C4-2B (cell line): ENCODE measurements around the gene PLXNA1.

Experiments
- ZFX ChIP-seq: fragments of 450-650 bp; IDR thresholded peaks from 2 replicates; pipeline ENCODE4 v1.6.1; 2017
- TF ChIP-seq, protein P1 (sequence below): fragments of 450-650 bp; conservative IDR thresholded peaks from 2 replicates; pipeline ENCODE4 v1.5.1; 2017; ENCODE audit warnings: mild to moderate bottlenecking

DNA sequence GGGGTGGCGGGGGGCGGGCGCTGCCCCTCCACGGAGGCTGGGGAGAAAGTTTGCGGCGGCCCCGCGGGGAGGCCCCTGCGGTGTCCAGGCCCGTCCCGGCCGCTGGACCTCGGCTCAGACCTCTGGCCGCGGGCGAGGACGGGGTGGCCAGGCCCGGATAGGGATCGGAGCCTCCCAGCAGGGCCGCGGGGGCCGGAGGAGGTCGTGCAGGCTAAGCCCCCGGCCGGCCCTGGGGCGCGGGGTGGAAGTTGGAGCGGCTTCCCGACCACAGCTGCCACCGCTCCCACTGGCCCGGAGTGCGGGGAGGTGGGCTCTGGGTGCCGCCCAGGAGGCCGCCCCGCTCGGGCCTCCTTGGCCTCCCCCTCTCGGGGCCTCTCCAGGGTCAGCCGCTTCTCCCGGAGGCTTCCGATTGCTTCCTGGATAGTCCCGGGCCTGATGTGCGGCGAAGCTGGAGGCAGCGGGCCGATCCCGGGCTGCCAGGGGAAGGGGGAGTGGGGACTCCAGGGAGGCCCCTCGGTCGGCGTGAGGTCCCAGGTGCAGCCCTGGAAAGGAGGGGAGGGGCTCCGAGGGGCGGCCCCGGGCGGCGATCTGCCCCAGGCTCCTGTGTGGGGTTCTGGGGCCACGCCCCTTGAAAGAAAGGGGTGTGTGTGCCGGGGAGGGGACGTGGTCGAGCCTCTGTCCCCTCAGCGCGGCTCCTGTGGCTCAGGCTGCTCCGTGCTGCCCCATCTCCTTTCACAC, 907 bp downstream of the PLXNA1 start:
- TF ChIP-seq, protein P1, sequence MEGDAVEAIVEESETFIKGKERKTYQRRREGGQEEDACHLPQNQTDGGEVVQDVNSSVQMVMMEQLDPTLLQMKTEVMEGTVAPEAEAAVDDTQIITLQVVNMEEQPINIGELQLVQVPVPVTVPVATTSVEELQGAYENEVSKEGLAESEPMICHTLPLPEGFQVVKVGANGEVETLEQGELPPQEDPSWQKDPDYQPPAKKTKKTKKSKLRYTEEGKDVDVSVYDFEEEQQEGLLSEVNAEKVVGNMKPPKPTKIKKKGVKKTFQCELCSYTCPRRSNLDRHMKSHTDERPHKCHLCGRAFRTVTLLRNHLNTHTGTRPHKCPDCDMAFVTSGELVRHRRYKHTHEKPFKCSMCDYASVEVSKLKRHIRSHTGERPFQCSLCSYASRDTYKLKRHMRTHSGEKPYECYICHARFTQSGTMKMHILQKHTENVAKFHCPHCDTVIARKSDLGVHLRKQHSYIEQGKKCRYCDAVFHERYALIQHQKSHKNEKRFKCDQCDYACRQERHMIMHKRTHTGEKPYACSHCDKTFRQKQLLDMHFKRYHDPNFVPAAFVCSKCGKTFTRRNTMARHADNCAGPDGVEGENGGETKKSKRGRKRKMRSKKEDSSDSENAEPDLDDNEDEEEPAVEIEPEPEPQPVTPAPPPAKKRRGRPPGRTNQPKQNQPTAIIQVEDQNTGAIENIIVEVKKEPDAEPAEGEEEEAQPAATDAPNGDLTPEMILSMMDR, result no peak
- peak; percentile 95 for TF ChIP-seq ZFX
